Suprapubic skin (tissue), 3 donors: ENCODE data around the gene MYH11.

Experiments used
- CTCF ChIP-seq, 2 donors: fragments of 200-600 bp in 1 of 2; fragments of 450-650 bp in 1 of 2; sonication (generic) in 1 of 2; IDR thresholded peaks; one replicate each; pipeline ENCODE4 v1.5.1; 2016 to 2019; ENCODE audit warnings: antibody characterized with exemption in 2 of 2, mild to moderate bottlenecking in 1 of 2, moderate library complexity in 1 of 2
- EP300 ChIP-seq: sonication (generic); formaldehyde crosslinking; IDR thresholded peaks from one replicate; pipeline ENCODE4 v1.6.1; 2017; ENCODE audit warnings: antibody characterized with exemption
- POLR2A ChIP-seq, 2 donors: fragments of 450-650 bp; IDR thresholded peaks; one replicate each; pipeline ENCODE4 v1.6.1; 2017; ENCODE audit warnings: antibody characterized with exemption in 2 of 2, mild to moderate bottlenecking in 2 of 2, moderate library complexity in 2 of 2

- TF ChIP-seq POLR2A (IDR thresholded peaks at IDR 0.05): no peak
- TF ChIP-seq CTCF (IDR thresholded peaks at IDR 0.05): no peak
- TF ChIP-seq EP300: no peak
Measured at GRCh38 chr16:15788846-15789239, 68.0 kb downstream of the MYH11 start.
